SK-N-SH (cell line): Measurements from ENCODE around the gene ACSF3. TPM values are rescaled to one million over a fixed set of nuclear protein-coding genes. Genes with fewer than 3 reads are reported as not detected.

Experiments
- CTCF ChIA-PET: fragments of 300-600, 350-600 bp; formaldehyde crosslinking; extraction: SDS; loops from one replicate; lab custom pipeline; 2021; lab: Yijun Ruan, JAX
- POLR2A ChIA-PET: fragments of 350-600 bp; sonication (Branson Sonifier 250); formaldehyde crosslinking; extraction: SDS; loops from one replicate; lab custom pipeline; 2020; ENCODE audit warnings: antibody characterized with exemption, inconsistent platforms; lab: Yijun Ruan, JAX
- DNase-seq: peaks from one replicate; pipeline ENCODE4 v3.0.0; 2012
- H2AFZ ChIP-seq: fragments of 200-600 bp; sonication (generic); 2 replicates; pipeline ENCODE4 v1.8.1; 2016; ENCODE audit warnings: antibody characterized with exemption, mild to moderate bottlenecking, low read depth
- H3F3A ChIP-seq: fragments of 200-600 bp; sonication (generic); replicated peaks from 2 replicates; pipeline ENCODE3; 2016; ENCODE audit warnings: antibody characterized with exemption, mild to moderate bottlenecking; ENCODE audit not compliant: insufficient read depth
- H3K27ac ChIP-seq, 2 experiments: fragments of 200-500 bp in 1 of 2; fragments of 200-600 bp in 1 of 2; sonication (Bioruptor generic) in 1 of 2; sonication (generic), shearing (Covaris generic) in 1 of 2; 2 replicates each; pipeline versions ENCODE4 v1.5.1 to v1.6.1; 2014 to 2016; ENCODE audit warnings: low read depth in 2 of 2, inconsistent platforms in 1 of 2, low read length in 1 of 2, mild to moderate bottlenecking in 1 of 2, mixed read lengths in 1 of 2
- H3K27me3 ChIP-seq: fragments of 200-600 bp; sonication (generic), shearing (Covaris generic); 2 replicates; pipeline ENCODE4 v1.6.1; 2016; ENCODE audit warnings: mixed run types; ENCODE audit not compliant: insufficient read depth
- H3K36me3 ChIP-seq, 2 experiments: fragments of 200-500 bp in 1 of 2; fragments of 200-600 bp in 1 of 2; sonication (Bioruptor generic) in 1 of 2; sonication (generic) in 1 of 2; replicated peaks in 1 of 2; 2 replicates each; pipeline versions ENCODE3 to v1.5.1; 2014 to 2016; ENCODE audit warnings: low read length in 1 of 2, mild to moderate bottlenecking in 1 of 2; ENCODE audit not compliant: insufficient read depth in 2 of 2, control insufficient read depth in 1 of 2
- H3K4me1 ChIP-seq, 2 experiments: fragments of 200-500 bp in 1 of 2; fragments of 200-600 bp in 1 of 2; sonication (Bioruptor generic) in 1 of 2; sonication (generic), shearing (Covaris generic) in 1 of 2; 2 replicates each; pipeline versions ENCODE4 v1.5.1 to v1.6.1; 2014 to 2016; ENCODE audit warnings: low read depth in 1 of 2, low read length in 1 of 2, mixed run types in 1 of 2; ENCODE audit not compliant: insufficient read depth in 2 of 2, control insufficient read depth in 1 of 2
- H3K4me2 ChIP-seq: fragments of 200-600 bp; sonication (generic), shearing (Covaris generic); 2 replicates; pipeline ENCODE4 v1.6.1; 2017; ENCODE audit warnings: mixed run types
- H3K4me3 ChIP-seq, 2 experiments: fragments of 200-500 bp in 1 of 2; fragments of 200-600 bp in 1 of 2; sonication (Bioruptor generic) in 1 of 2; sonication (generic), shearing (Covaris generic) in 1 of 2; 2 replicates each; pipeline versions ENCODE4 v1.5.1 to v1.8.1; 2014 to 2016; ENCODE audit warnings: low read depth in 2 of 2, inconsistent platforms in 1 of 2, low read length in 1 of 2, mild to moderate bottlenecking in 1 of 2, mixed read lengths in 1 of 2, moderate library complexity in 1 of 2
- H3K79me2 ChIP-seq: fragments of 200-600 bp; sonication (generic); 2 replicates; pipeline ENCODE4 v1.8.1; 2017; ENCODE audit warnings: mild to moderate bottlenecking; ENCODE audit not compliant: insufficient read depth
- H3K9ac ChIP-seq: fragments of 200-600 bp; sonication (generic); 2 replicates; pipeline ENCODE4 v1.6.1; 2017; ENCODE audit warnings: mixed run types
- H3K9me2 ChIP-seq: fragments of 200-600 bp; sonication (generic); 2 replicates; pipeline ENCODE4 v1.6.1; 2017; ENCODE audit warnings: mixed run types
- H3K9me3 ChIP-seq: fragments of 200-600 bp; sonication (generic); 2 replicates; pipeline ENCODE4 v1.6.1; 2017; ENCODE audit warnings: mixed run types, mild to moderate bottlenecking, moderate library complexity
- H4K20me1 ChIP-seq: fragments of 200-600 bp; sonication (generic); 2 replicates; pipeline ENCODE4 v1.6.1; 2017; ENCODE audit warnings: mild to moderate bottlenecking, mixed run types; ENCODE audit not compliant: insufficient read depth
- EP300 ChIP-seq, 2 experiments: IDR thresholded peaks; 2 replicates each; pipeline versions ENCODE4 v1.4.0 to v1.6.1; 2012; ENCODE audit warnings: borderline replicate concordance in 1 of 2, low read depth in 1 of 2, low read length in 1 of 2
- FOSL2 ChIP-seq: IDR thresholded peaks from 2 replicates; pipeline ENCODE4 v1.4.0; 2012; ENCODE audit warnings: low read depth, mild to moderate bottlenecking, moderate library complexity, borderline replicate concordance
- FOXJ3 ChIP-seq: sonication (generic); formaldehyde crosslinking; IDR thresholded peaks from 2 replicates; pipeline ENCODE4 v1.5.1; 2020; ENCODE audit warnings: mild to moderate bottlenecking, missing genetic modification reagents
- GATA2 ChIP-seq: sonication (generic); formaldehyde crosslinking; IDR thresholded peaks from 2 replicates; pipeline ENCODE4 v1.5.0; 2020; ENCODE audit warnings: mild to moderate bottlenecking, missing genetic modification reagents
- MAX ChIP-seq: IDR thresholded peaks from 2 replicates; pipeline ENCODE4 v1.4.0; 2012; ENCODE audit warnings: low read depth
- NFIC ChIP-seq: IDR thresholded peaks from 2 replicates; pipeline ENCODE4 v1.4.0; 2012; ENCODE audit warnings: borderline replicate concordance
- NRF1 ChIP-seq: IDR thresholded peaks from 2 replicates; pipeline ENCODE4 v1.6.1; 2012; ENCODE audit warnings: low read depth, mild to moderate bottlenecking, low read length
- RFX5 ChIP-seq: IDR thresholded peaks from 2 replicates; pipeline ENCODE4 v1.6.1; 2012; ENCODE audit warnings: mild to moderate bottlenecking, improper control_type of control experiment, low read length
- RXRA ChIP-seq: IDR thresholded peaks from 2 replicates; pipeline ENCODE4 v1.4.0; 2012; ENCODE audit warnings: low read depth, mild to moderate bottlenecking, borderline replicate concordance
- SIN3A ChIP-seq: IDR thresholded peaks from 2 replicates; pipeline ENCODE4 v1.6.1; 2012; ENCODE audit warnings: low read depth, mild to moderate bottlenecking, low read length, moderate library complexity, borderline replicate concordance
- TAF1 ChIP-seq: IDR thresholded peaks from 2 replicates; pipeline ENCODE4 v1.6.1; 2012; ENCODE audit warnings: low read depth, mild to moderate bottlenecking, low read length, moderate library complexity, borderline replicate concordance
- TCF12 ChIP-seq: IDR thresholded peaks from 2 replicates; pipeline ENCODE4 v1.4.0; 2012
- ZBTB33 ChIP-seq: IDR thresholded peaks from 2 replicates; pipeline ENCODE4 v1.4.0; 2012; ENCODE audit warnings: low read depth, borderline replicate concordance
- WGBS: methylation state at CpG from one replicate; pipeline ENCODE4 v1.1.6; 2017; ENCODE audit warnings: low lambda C conversion rate; 5-methylcytosine and 5-hydroxymethylcytosine counted together
- polyA plus RNA-seq, 3 experiments: library from polyadenylated mRNA; depleted of rRNA; stranded (reverse); fragments of >200 nt; gene quantifications; 2 replicates each; pipeline ENCODE4 v1.2.3, GENCODE V29; 2012
- TF ChIP-seq, protein P1 (sequence below): fragments of 200-600 bp; sonication (generic); IDR thresholded peaks from 2 replicates; pipeline ENCODE4 v1.6.1; 2017; ENCODE audit warnings: antibody characterized with exemption, mild to moderate bottlenecking, moderate library complexity
- TF ChIP-seq, protein P2 (sequence below): IDR thresholded peaks from 2 replicates; pipeline ENCODE4 v1.4.0; 2012; ENCODE audit warnings: low read depth, borderline replicate concordance
- TF ChIP-seq, protein P3 (sequence below): IDR thresholded peaks from 2 replicates; pipeline ENCODE4; 2012

ACSF3 gene
- polyA plus RNA-seq, 1 of the 3 experiments (the other 2 are of a cell fraction) = 18.8 TPM

GRCh38 chr16:89137666-89138512, 44.2 kb downstream of the ACSF3 start:
- Histone ChIP-seq H3F3A (no peaks in the 10 kb centered on the region), H3K4me1 (no peaks in the 10 kb centered on the region; a peak in 1 of 4 replicates), H3K4me3 (no peak overlapping the region), H3K4me2 (no peak overlapping the region), H3K36me3 (peaks cover 0 to 32% of the 10 kb centered on the region in 2 experiments), H3K9me3 (no peaks in the 10 kb centered on the region), H3K27ac (no peak overlapping the region), H4K20me1 (0 out of 2 replicates have a peak, but pooled peaks cover 4% of the 10 kb centered on the region), H3K9me2 (no peaks in the 10 kb centered on the region), H3K9ac (no peak overlapping the region), H3K79me2 (no peaks in the 10 kb centered on the region), H2AFZ (no peak overlapping the region), H3K27me3 (no peaks in the 10 kb centered on the region)
- TF ChIP-seq RXRA (no peak), TAF1 (no peak), MAX (no peak), FOXJ3 (CRISPR knock-in tag) (no peak), GATA2 (no peak), NRF1 (no peak), EP300 (IDR thresholded peaks at IDR 0.05; ENCODE audit: borderline replicate concordance in 1 of 2, low read depth in 1 of 2, low read length in 1 of 2) (no peak), SIN3A (no peak), RFX5 (no peak), FOSL2 (no peak), NFIC (no peak), ZBTB33 (no peak), TCF12 (no peak)
- TF ChIP-seq, protein P1, sequence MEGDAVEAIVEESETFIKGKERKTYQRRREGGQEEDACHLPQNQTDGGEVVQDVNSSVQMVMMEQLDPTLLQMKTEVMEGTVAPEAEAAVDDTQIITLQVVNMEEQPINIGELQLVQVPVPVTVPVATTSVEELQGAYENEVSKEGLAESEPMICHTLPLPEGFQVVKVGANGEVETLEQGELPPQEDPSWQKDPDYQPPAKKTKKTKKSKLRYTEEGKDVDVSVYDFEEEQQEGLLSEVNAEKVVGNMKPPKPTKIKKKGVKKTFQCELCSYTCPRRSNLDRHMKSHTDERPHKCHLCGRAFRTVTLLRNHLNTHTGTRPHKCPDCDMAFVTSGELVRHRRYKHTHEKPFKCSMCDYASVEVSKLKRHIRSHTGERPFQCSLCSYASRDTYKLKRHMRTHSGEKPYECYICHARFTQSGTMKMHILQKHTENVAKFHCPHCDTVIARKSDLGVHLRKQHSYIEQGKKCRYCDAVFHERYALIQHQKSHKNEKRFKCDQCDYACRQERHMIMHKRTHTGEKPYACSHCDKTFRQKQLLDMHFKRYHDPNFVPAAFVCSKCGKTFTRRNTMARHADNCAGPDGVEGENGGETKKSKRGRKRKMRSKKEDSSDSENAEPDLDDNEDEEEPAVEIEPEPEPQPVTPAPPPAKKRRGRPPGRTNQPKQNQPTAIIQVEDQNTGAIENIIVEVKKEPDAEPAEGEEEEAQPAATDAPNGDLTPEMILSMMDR = no peak
- TF ChIP-seq, protein P2, sequence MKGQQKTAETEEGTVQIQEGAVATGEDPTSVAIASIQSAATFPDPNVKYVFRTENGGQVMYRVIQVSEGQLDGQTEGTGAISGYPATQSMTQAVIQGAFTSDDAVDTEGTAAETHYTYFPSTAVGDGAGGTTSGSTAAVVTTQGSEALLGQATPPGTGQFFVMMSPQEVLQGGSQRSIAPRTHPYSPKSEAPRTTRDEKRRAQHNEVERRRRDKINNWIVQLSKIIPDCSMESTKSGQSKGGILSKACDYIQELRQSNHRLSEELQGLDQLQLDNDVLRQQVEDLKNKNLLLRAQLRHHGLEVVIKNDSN = no peak
- TF ChIP-seq, protein P3, sequence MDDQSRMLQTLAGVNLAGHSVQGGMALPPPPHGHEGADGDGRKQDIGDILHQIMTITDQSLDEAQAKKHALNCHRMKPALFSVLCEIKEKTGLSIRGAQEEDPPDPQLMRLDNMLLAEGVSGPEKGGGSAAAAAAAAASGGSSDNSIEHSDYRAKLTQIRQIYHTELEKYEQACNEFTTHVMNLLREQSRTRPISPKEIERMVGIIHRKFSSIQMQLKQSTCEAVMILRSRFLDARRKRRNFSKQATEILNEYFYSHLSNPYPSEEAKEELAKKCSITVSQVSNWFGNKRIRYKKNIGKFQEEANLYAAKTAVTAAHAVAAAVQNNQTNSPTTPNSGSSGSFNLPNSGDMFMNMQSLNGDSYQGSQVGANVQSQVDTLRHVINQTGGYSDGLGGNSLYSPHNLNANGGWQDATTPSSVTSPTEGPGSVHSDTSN = no peak
- POLR2A ChIA-PET = interaction anchor here (0.6 kb wide), 1 partner anchor 13 kb away, joined by 3 read pairs; no protein-coding TSS in a partner anchor
- WGBS = 98% methylated on average over 8 of the region's 24 CpGs
- DNase-seq = no peak
- CTCF ChIA-PET = interaction anchor here (1.1 kb wide), 1 partner anchor 280 kb away, joined by 3 read pairs; no protein-coding TSS in a partner anchor
